Measurements from ENCODE around the gene LBH.

DNA sequence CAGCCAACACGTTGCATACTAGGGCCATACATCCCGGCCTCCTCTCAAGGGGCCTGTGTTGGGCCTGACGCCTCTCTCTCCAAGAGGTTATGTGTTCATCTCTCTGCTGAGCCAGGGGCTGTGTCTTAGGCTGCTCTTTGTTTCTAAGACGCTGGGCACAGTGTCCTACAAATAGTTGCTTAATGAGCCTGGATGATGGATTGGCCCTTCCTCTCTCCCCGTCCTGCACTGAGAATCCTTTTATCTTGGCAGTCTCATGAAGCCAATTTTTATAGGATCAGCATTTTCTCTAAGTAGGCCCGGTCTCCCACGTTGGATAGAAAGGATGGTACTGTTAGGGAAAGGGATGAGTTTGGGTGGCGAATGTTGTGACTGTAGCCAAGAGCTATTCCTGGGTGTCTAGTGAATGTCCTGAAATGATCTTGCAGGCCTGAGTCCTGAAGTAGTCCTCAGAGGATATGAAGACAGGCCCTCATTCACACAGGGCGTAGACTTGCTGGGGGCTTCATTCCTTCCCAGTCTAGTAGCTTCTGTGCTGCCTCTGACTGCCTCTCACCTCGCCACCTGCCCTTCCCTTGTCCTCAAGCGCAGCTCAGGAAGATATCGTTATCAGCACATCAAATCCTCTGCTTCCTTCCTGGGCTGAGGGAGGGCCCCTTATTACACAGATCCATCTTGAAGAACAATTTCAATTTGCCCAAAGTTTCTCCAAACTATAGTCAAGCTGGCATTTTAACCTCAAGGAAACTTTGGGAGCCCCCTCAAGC, 8.8 kb downstream of the LBH start:
- TF ChIP-seq EZH2 (IDR thresholded peaks at IDR 0.05; ENCODE audit: low read length, unreplicated experiment) (no peak), CTCF (conservative IDR thresholded peaks at IDR 0.05; ENCODE audit: low read depth, low read length) (no peak), EZH2phosphoT487 (IDR thresholded peaks at IDR 0.05; ENCODE audit: borderline replicate concordance, low read length) (no peak)
